ENCODE results near the gene PTGR3. TPM values are rescaled to one million over a fixed set of nuclear protein-coding genes. Genes with fewer than 3 reads are reported as not detected.

Gene PTGR3
- total RNA-seq, 2 experiments from 2014 or later: 14.4 to 23.3 TPM

DNA sequence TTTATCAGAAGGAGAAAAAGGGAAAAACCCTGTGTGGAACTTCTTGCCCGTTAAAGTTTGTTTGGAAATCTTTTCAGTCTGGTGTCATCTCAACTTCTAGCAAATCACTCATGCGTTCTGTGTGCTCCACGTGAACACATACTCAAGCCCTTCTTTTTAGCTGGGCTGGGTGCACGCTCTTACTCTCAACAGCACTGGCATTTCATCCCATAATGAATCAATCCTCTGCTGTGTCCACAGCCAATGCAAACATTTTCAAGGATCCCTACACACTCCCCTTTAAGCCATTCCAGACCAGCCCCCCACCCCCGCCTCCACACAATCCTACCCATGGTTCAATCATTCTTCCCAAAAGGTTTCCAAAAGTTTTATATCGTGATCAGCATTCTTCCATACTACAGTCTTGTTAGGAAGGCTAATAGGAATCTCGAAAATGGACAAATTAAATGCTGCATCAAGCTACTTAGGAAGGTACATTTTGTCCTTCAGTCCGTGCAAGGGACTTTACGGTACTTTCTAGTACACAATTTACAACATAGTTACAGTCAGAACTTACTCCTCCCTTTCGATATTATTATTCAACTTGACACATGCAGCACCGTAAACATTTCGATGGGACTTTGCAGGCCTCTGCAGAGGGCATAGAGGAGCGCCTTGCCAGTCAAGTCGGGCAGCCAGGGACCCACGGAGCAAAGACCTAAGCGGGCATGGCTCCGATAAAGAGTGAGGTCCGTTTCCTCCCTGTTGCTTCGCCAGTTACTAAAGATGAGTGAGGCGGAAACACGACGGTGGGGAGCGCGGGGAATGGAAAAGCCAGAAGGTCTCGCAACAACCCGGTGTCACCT, 1.4 kb downstream of the PTGR3 start:
- Mint-ChIP-seq H3K27me3 (peaks cover 11% of the 10 kb centered on the region), H3K36me3 (ENCODE audit: low read depth) (peaks cover 16% of the 10 kb centered on the region), H3K9me3 (ENCODE audit: low read depth) (no peaks in the 10 kb centered on the region), H3K27ac (peak overlapping the region; percentile 97), H3K4me3 (peak overlapping the region; percentile 100), H3K4me1 (peaks cover 37% of the 10 kb centered on the region)
- ChIA-PET POLR2A (no interaction called here), CTCF (interaction anchor here (0.5 to 0.7 kb wide), 3 partner anchors 46 to 716 kb away, joined by 3 read pairs; no protein-coding TSS in a partner anchor)
- ATAC-seq: peak; percentile 42
- DNase-seq: peak; percentile 70
- intact Hi-C loops (cut with DNase I, micrococcal nuclease): loop anchor here (2.0 to 10.0 kb wide), 8 partner anchors 213 to 1855 kb away; partner anchors contain the start of gene ZNF407 (in 1 of the 2)

DNA sequence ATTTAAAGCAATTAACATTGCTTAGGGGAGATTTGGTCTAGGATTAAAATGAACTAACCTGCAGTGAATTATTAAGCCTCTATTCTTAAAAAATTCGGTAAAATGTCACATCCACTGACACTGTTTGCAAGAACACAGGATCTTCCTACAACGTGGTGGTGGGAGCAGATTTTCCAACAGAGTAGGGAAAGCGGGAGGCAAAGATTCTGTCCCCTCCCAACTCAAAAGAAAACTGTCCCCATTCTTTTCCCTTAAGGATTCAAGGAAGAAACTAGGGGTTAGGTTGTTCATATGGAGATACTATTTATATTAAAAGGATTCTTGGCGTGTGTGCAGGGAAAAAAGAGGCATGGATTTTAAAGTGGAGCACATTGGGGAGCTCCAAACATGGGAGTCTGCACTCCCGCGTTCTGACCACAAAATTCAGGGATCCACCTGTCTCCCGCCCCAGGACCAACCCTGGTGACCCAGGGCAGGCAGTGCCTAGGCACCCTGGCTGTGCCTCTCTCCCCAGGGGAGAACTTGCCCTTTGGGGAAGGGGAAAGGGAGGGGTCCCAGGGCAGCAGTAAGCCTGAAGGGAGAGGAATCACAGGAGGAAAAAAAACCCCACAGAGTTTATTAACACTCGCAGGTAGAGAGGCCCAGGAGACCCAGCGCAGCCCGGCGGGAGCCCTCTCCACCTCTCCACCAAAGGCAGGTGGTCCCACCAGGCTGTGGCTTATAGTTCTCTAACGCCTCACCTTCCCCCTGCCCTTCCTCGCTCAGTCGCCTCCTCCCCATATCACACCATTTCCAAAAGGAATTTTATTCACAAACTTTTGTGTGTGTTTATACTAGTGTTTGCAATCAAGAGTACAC, 2.3 kb downstream of the PTGR3 start:
- peaks cover 11% of the 10 kb centered on the region for H3K27me3 Mint-ChIP-seq
- H3K27ac Mint-ChIP-seq: no peak overlapping the region
- no peak for ATAC-seq
- peaks cover 34% of the 10 kb centered on the region for H3K4me1 Mint-ChIP-seq
- peak overlapping the region; percentile 100 for H3K4me3 Mint-ChIP-seq
- no peaks in the 10 kb centered on the region for H3K9me3 Mint-ChIP-seq (ENCODE audit: low read depth)
- DNase-seq: no peak
- CTCF ChIA-PET: interaction anchor here (0.6 kb wide), 1 partner anchor 15 kb away, joined by 3 read pairs; no protein-coding TSS in a partner anchor
- POLR2A ChIA-PET: no interaction called here
- peaks cover 16% of the 10 kb centered on the region for H3K36me3 Mint-ChIP-seq (ENCODE audit: low read depth)
- intact Hi-C loops (cut with DNase I, micrococcal nuclease): loop anchor here (5.0 to 10.0 kb wide), 6 partner anchors 212 to 1856 kb away; no protein-coding TSS in a partner anchor

DNA sequence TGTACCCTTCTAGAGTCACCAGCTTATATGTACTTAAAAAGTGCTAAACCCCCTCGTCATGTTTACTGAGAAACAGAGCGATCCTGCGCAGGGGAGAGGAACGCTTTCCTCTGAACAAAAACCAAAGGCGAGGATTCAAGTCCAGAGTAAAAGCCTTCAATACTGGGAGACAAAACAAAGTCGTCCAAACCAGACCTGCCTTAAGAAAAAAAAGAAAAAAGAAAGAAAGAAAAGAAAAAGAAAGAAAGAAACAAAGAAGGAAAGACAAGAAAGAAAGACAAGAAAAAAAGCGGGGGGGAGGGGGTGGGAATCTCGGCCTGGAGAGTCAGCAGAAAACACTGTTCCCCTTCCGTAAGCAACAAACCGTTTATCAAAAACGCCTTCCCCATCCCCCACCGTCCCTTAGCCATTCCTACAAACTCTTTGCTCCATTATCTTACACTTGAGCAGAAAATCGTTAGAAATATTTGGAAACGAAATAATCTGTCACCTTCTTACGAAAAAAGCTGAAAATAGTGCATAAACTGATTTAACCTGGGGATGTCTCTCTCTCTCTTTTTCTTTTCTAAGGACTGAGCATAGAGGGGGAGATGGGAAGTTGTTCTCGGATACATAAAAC, 3.3 kb downstream of the PTGR3 start:
- Mint-ChIP-seq H3K9me3 (ENCODE audit: low read depth) (no peaks in the 10 kb centered on the region), H3K4me3 (peak overlapping the region; percentile 63), H3K27me3 (peaks cover 11% of the 10 kb centered on the region), H3K27ac (peak overlapping the region; percentile 47), H3K4me1 (peaks cover 39% of the 10 kb centered on the region), H3K36me3 (ENCODE audit: low read depth) (peaks cover 13% of the 10 kb centered on the region)
- no peak for ATAC-seq
- ChIA-PET POLR2A (no interaction called here), CTCF (no interaction called here)
- intact Hi-C loops (cut with DNase I, micrococcal nuclease): loop anchor here (5.0 to 10.0 kb wide), 6 partner anchors 211 to 1857 kb away; no protein-coding TSS in a partner anchor
- DNase-seq: no peak

DNA sequence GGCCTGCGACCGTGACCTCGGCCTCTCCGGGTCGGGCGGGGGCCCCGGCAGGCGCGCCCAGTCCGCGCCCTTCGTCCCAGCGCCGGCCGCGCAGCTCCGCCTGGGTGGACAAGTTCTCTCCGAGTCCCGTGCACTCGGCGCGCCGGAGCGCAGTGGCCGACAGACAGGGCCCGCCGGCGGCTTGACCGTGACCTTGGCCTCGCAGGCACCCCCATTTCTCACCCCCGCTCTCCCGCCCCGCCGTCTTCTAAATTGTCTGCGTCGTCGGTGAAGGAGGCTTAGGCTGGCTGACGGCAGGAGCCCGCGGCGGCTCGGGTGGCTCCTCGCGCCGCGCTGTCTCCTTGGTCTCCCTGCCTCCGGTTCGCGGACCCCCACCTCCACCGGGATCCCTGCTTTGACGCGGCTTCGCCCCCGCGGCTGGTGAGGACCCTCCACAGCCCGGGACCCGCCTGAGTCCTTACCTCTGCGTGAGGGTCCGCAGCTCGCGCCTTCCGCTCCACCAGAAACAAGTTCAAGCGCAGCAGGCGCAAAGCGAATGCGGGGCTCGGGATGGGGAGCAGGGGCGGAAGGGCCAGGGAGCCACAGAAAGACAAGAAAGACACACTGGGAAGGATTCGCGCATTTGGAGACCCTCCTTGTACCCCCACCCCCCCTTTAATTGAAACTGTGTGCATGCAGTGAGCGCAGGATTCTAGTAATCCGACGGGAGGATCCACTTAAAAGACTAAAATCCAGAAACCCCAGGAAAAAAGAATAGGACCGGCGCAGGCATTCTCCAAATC, 4.0 kb downstream of the PTGR3 start:
- H3K27me3 Mint-ChIP-seq: peaks cover 11% of the 10 kb centered on the region
- ChIA-PET POLR2A (no interaction called here), CTCF (no interaction called here)
- ATAC-seq (no peak), DNase-seq (peak; percentile 35)
- peaks cover 14% of the 10 kb centered on the region for H3K36me3 Mint-ChIP-seq (ENCODE audit: low read depth)
- intact Hi-C loops (cut with DNase I, micrococcal nuclease): loop anchor here (5.0 to 10.0 kb wide), 6 partner anchors 210 to 1857 kb away; no protein-coding TSS in a partner anchor
- no peaks in the 10 kb centered on the region for H3K9me3 Mint-ChIP-seq (ENCODE audit: low read depth)
- H3K4me3 Mint-ChIP-seq: peak overlapping the region; percentile 63
- peak overlapping the region; percentile 47 for H3K27ac Mint-ChIP-seq
- peaks cover 35% of the 10 kb centered on the region for H3K4me1 Mint-ChIP-seq

DNA sequence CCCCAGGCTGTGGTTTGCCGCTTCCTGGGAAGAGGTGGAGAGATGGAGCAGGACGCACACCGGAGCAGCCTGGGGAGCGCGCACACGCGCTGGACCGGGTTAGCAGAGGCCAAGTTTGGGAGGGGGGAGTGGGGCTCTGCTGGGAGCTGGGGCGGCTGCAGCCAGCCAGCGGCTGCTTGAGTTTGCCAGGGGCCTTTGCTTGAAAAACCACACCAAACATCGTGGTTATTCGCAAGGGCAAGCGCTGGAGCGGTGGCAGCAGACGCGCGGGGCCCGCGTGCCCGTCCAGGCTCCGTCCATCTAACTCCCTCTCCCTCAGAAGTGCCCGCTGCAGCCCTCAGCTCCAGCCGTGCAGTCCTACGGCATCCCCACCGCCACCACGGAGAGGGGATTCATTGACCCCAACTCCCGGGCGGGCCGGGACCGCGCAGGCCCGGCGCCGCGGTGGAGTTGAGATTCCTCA, 4.6 kb downstream of the PTGR3 start:
- Mint-ChIP-seq H3K27me3 (peaks cover 11% of the 10 kb centered on the region), H3K9me3 (ENCODE audit: low read depth) (no peaks in the 10 kb centered on the region), H3K27ac (no peak overlapping the region), H3K36me3 (ENCODE audit: low read depth) (peaks cover 14% of the 10 kb centered on the region), H3K4me3 (peak overlapping the region; percentile 63), H3K4me1 (peaks cover 38% of the 10 kb centered on the region)
- intact Hi-C loops (cut with DNase I, micrococcal nuclease): loop anchor here (10.0 kb wide), 4 partner anchors 209 to 579 kb away; no protein-coding TSS in a partner anchor
- ChIA-PET CTCF (no interaction called here), POLR2A (no interaction called here)
- DNase-seq (no peak), ATAC-seq (no peak)

DNA sequence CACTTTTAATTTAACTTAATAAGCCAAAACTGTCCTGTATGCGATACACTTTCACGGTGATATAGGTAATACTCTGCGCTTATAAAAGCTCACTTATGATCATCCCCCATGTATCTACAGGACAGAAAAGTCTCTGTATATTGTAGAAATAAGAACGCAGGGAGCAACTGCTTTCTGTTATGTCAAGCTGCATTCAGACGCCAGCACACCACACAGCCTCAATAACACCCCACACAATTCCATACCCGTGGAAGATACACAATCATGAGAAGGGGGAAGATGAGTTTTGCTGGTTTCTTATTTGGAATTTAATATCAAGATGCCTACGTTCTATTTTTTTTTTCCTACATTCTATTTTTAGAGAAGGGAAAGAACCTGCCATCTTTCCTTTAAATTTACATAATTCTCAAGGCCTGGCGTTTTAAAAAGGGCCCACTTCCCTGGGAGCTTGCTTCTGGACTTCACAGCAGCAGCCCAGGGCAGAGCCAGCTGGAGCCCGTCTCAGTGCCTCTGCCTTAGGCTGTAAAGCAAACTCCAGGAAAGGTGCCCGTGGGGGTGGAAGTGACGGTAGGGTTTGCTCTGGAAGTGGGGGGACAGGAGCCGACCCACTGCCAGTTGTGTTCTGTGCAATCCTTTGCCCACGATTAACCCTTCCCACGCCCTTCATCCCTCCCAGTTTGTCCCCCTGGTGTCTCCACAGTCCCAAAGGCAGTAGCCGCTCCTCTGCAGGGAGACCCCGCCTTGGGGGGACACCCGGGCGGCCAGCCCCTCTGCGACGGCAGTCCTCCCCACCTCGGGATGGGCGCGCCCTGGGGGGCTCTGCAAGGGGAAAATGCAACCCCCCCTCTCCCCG, 5.3 kb downstream of the PTGR3 start:
- peaks cover 38% of the 10 kb centered on the region for H3K4me1 Mint-ChIP-seq
- H3K9me3 Mint-ChIP-seq (ENCODE audit: low read depth): no peaks in the 10 kb centered on the region
- CTCF ChIA-PET: no interaction called here
- intact Hi-C loops (cut with DNase I, micrococcal nuclease): loop anchor here (10.0 kb wide), 4 partner anchors 209 to 579 kb away; no protein-coding TSS in a partner anchor
- DNase-seq: no peak
- H3K36me3 Mint-ChIP-seq (ENCODE audit: low read depth): peaks cover 14% of the 10 kb centered on the region
- H3K27me3 Mint-ChIP-seq: peaks cover 11% of the 10 kb centered on the region
- H3K4me3 Mint-ChIP-seq: no peak overlapping the region
- no peak overlapping the region for H3K27ac Mint-ChIP-seq
- POLR2A ChIA-PET: no interaction called here
- ATAC-seq: no peak

DNA sequence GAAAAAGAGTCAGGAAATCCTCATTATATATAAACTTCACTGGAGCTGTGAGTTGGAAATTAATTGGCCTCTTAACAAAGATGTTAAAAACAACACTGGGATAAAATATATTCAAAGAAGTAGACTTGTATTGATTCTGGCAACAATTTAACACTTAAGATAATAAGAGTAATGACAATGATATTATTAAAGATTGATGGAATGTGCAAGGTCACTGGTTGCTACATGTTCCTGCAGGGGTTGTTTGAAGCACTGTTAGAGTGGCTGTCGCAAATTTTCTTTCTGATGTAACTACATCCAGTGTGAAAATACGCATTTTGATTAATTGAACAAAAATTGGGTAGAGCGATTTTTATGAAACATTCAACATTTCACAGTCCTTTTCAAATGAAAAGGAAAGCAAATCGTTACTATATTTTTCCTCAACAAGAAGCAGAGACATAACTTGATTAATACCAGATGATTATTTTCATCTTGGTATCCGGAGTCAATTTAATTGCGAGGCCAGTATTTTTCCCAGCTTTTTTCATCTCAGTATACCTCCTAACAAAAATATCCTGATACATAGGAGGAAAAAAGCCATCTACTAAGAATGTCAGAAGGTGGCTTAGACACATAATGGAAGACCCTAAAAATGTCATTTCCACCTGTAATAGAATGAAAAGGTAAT, 6.1 kb downstream of the PTGR3 start:
- H3K27ac Mint-ChIP-seq: no peak overlapping the region
- peaks cover 43% of the 10 kb centered on the region for H3K4me1 Mint-ChIP-seq
- ChIA-PET CTCF (no interaction called here), POLR2A (no interaction called here)
- peaks cover 14% of the 10 kb centered on the region for H3K36me3 Mint-ChIP-seq (ENCODE audit: low read depth)
- H3K27me3 Mint-ChIP-seq: peaks cover 11% of the 10 kb centered on the region
- ATAC-seq (no peak), DNase-seq (no peak)
- intact Hi-C loops (cut with DNase I, micrococcal nuclease): loop anchor here (10.0 kb wide), 4 partner anchors 208 to 578 kb away; no protein-coding TSS in a partner anchor
- no peak overlapping the region for H3K4me3 Mint-ChIP-seq
- H3K9me3 Mint-ChIP-seq (ENCODE audit: low read depth): no peaks in the 10 kb centered on the region

DNA sequence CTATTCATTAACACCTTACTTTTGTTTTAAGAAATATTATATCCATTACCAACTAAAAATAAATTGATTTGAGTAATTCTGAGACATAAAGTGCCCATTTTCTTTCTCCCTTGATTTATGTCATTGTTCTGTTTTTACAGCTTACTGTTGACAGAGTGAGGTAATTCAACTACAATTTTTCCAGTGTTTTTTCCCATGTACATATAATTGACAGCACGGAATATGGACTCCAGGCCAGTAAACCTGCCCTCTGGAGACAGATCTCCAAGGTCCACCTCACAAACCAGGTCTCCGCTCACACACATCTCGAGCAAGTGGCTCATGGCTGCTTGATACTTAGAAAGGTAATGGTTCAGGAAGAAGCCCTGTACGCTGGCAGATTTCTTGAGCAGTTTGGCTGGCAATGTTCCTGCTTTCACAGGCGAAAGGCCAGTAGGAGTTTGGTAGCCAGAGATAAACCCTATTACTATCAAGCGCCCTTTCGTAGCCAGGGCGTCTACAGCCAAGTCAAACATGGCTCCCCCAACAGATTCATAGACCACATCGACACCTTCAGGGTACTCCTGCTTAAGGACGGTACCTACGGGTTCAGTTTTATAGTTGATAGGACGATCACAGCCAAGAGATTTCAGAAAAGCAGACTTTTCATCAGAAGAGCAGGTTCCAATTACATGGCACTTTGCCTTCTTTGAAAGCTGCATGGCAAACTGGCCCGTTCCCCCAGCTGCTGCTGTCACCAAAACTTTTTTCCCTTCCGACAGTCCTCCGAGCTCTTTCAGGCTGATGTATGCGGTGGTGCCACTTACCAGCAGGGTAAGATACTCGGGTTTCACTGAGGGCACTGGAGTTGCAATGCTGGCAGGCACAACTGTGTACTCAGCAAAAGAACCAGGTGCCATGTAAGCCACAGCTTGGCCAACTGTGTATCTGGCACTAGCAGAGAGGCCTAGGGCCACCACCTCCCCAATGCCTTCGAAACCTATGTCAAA, 7.4 kb downstream of the PTGR3 start:
- CTCF ChIA-PET: interaction anchor here (0.6 kb wide), 1 partner anchor 164 kb away, joined by 3 read pairs; no protein-coding TSS in a partner anchor

More for the DNA sequence above, 7.4 kb downstream of the PTGR3 start:
- H3K27ac Mint-ChIP-seq: no peak overlapping the region
- H3K4me3 Mint-ChIP-seq: no peak overlapping the region
- peaks cover 11% of the 10 kb centered on the region for H3K27me3 Mint-ChIP-seq
- ATAC-seq (no peak), DNase-seq (no peak)
- no peaks in the 10 kb centered on the region for H3K9me3 Mint-ChIP-seq (ENCODE audit: low read depth)
- peaks cover 14% of the 10 kb centered on the region for H3K36me3 Mint-ChIP-seq (ENCODE audit: low read depth)
- POLR2A ChIA-PET: no interaction called here
- intact Hi-C loops (cut with DNase I, micrococcal nuclease): loop anchor here (10.0 kb wide), 4 partner anchors 207 to 577 kb away; no protein-coding TSS in a partner anchor
- peaks cover 32% of the 10 kb centered on the region for H3K4me1 Mint-ChIP-seq

Measured in activated CD4-positive, alpha-beta T cell treated with anti-CD3 and anti-CD28 coated beads for 36 hours (primary cell).